ENCODE results near the gene S100A9.
"Not testable (repeated sequence)": the region's sequence is repeated elsewhere in the genome, so short reads cannot be mapped to it uniquely, and the experiment has no call there.

The S100A9 gene

GRCh38 chr1:153357853-153358690 lies at the start of gene S100A9:
TSS of gene S100A9 (plus strand) at chr1:153357854. CDS start at chr1:153358284, 430 bp downstream.
- no peak for DNase-seq

DNA sequence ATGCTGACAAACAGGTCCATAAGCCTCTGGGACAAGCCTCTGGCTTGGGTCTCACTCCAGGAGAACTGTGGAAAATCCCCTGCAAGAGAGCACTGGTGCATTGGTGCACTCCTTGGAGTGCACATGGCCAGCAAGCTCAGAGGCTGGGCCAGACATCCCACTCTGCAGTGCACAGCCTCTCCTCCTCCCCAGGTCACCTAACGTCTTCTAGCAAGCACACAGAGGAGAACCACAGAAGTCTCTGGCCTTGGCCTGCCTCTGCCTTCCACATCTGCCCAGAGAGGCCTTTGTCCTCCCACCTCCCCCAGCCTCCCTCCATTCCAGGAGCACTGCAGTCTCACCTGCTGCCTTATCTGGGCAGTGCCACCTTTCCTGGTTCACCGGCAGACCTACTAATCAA lies 49.1 kb upstream of the S100A9 start:
- DNase-seq, result no peak

DNA sequence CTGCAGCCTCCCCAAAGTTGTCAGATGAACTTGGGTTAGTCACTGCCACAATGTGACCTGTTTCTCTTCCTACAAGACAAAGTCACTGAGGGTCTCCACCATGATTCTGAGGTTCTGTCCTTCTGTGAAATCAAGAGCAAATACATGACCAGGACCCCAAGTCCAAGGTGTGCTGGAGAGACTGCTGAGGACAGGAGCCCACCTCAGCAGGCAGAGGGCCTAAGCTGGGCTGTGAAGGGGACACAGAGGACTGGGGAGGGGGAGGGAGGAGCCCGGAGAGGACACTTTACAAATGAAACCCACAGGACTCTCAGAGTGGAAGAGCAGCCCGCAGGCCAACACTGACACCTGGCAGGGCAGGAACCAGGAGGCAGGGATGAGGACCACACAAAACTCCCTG lies 48.2 kb upstream of the S100A9 start:
- no peak for DNase-seq

DNA sequence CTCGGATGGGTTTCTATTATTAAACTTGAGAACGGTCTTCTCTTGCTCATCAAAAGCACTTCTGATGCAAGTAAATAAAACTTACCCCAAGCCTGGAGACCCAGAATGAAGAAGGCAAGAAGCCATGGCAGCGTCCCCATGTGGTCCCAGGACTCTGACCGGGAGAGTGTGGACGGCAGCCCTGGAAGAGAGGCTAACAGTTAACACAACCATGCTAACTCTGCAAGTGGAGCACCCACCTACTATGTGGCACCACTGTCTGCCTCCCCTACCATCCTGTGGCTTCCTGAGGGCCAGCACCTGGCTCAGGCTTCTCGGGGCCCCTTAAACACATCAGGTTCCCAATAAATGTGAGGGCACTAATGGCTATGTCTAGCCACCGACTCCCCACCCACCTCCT lies 47.1 kb upstream of the S100A9 start:
- no peak for DNase-seq

GRCh38 chr1:153312570-153313186 lies 45.0 kb upstream of the S100A9 start, which contains the start of gene PGLYRP3:
TSS of gene PGLYRP3 (minus strand) at chr1:153312952. CDS start at chr1:153310665, 2,287 bp downstream.
- no peak for DNase-seq

- DNase-seq, result no peak
Measured at GRCh38 chr1:153313288-153313687, 44.4 kb upstream of the S100A9 start.

GRCh38 chr1:153314388-153314787 lies 43.3 kb upstream of the S100A9 start:
- not testable (repeated sequence) for DNase-seq

DNA sequence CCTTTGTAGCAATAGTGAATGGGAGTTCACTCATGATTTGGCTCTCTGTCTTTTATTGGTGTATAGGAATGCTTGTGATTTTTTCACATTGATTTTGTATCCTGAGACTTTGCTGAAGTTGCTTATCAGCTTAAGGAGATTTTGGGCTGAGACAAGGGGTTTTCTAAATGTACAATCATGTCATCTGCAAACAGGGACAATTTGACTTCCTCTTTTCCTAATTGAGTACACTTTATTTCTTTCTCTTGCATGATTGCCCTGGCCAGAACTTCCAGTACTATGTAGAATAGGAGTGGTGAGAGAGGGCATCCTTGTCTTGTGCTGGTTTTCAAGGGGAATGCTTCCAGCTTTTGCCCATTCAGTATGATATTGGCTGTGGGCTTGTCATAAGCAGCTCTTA lies 41.6 kb upstream of the S100A9 start:
- not testable (repeated sequence) for DNase-seq

- DNase-seq, result not testable (repeated sequence)
Measured at GRCh38 chr1:153318145-153318544, 39.5 kb upstream of the S100A9 start.

DNA sequence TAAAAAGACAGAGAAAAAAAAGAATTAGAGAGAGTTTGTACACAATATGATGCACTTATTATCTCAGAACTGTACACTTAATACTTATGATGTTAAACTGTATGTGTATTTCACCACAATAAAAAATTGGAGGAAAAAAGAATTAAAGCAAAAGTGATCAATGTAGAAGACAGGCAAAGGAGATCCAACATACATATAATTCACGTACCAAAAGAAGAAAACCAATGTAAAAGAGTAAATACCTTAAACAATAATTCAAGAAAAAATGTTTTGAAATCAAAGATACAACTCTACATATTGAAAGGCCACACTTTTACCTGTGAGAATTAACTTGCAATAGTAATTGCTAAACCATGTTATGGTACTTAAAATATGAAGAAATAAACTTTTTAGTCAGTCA lies 35.1 kb upstream of the S100A9 start:
- DNase-seq, result no peak

DNA sequence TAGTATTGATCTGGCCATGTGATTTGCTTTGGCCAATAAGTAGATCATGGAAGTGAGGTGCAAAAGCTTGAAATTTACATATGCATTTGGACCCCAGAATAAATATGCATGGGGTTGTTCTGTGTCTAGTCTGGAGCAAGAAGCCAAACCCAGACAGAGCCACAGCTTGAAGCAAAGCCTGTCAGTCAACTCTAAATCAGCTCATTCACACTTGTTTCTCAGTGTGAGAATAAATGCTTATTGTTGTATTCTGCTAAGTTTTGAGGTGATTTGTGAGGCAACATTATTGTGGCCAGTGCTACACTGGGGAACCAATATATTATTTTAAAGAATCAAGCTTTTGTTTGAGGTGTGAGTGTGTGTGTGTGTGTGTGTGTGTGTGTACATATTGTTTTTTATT lies 32.7 kb upstream of the S100A9 start:
- DNase-seq, result no peak

GRCh38 chr1:153333902-153334301 lies 23.8 kb upstream of the S100A9 start:
- no peak for DNase-seq

GRCh38 chr1:153336650-153337049 lies 21.0 kb upstream of the S100A9 start:
- DNase-seq, result no peak

GRCh38 chr1:153337980-153338853 lies 19.4 kb upstream of the S100A9 start:
- no peak for DNase-seq

DNA sequence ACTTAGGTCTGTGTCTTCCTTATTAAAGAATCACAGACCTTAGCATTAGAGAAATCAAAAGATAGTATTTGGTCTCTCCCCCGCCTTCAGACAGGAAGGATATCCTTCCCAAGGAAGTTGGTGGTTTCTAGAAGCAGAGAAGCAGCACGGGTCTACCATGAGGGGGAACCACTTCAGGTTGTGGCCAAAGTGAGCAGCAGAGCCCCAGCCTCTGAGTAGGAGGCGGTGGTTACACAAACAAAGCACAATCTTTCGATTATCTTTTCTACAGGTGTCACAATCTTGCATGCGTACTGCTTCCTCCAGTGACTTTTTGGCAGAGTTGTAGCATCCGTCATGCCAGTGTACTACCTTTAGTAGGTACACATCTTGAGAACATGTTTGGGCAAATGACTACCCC lies 17.9 kb upstream of the S100A9 start:
- no peak for DNase-seq

DNA sequence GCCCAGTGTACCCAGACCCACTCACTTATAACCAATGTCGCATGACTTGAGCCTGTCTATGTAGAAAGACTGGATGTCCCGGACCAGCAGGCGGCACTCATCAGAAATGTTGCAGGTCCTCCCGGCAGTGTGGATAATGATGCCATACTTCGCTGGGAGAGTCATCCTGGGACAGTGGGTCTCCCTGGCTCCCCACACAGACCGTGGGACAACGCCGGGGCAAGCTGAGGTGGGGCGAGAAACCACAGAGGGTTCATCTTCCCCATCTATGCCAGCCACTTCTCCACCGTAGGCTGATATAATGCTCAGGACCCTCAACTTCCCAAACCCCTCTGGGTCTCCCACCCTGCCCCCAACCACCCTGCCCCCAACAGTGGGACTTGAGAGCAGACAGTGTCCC lies 17.3 kb upstream of the S100A9 start:
- no peak for DNase-seq

DNA sequence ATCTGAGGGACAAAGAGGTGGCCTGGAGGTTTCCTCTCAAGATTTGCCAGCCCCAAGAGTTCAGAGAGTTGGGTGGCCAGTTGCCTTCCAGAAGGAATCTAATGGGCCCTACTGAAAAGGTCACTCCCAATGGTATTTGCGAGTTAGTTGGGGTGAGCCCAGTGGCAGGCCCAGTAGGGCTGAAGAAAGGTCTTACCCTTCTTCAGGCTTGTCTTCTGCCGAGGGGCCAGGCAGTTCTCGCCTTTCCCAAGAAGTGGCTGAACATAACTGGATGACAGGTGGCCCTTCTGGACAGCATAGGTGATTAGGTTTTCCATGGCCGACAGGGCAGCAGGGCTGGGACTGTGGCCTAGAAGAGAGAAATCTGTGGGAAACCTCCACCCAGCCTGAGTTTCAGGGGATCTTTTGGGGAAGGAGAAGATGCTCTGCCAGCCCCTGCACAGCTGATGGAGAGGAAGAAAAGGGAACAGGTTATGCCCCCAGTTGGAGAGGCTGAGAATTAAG lies 16.2 kb upstream of the S100A9 start:
- DNase-seq, result no peak

DNA sequence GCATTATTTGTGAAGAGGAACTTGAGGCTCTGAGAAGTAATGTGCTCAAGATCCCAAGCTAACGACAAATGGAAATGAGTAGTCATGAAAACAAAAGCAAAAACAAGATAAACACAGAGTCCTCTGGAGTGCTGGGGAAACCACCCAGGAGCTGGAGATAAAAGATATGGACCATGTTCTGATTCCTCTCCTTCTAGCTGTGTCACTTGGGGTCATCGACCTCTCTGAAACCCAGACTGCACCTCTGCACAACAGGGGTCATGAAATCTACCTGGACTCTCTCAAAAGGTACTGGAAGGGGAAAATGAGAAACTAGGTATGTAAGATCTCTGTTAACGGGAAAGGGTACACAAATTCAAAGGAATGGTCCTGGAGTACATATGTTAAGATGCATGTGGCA lies 15.5 kb upstream of the S100A9 start:
- DNase-seq, result no peak

GRCh38 chr1:153343040-153343681 lies 14.5 kb upstream of the S100A9 start:
- no peak for DNase-seq

GRCh38 chr1:153343811-153344717 lies 13.6 kb upstream of the S100A9 start:
- DNase-seq, result no peak

DNA sequence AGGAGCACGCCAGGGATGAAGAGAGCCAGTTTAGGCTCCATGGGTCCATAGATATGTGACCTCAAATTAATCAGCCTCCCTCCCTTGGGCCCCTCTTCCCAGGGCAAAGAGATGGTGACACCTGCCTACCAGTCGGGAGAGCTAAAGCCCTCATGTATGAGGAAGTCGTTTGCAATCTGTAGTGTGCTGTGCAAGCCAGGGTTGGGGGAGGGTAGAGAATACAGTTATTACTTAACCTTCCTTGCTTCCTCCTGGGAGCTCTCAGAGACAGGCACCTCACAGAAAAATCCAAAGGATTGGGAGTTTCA lies 13.0 kb upstream of the S100A9 start:
- DNase-seq, result no peak
